Cardiac muscle cell (in vitro differentiated cells and primary cell): ENCODE measurements around the gene TSR2. TPM values are rescaled to one million over a fixed set of nuclear protein-coding genes. Genes with fewer than 3 reads are reported as not detected.
A peak's percentile ranks its signal among the peaks of the same experiment; 100 is the strongest.

Experiments
- DNase-seq, 2 donors: peaks; one replicate each; pipeline versions ENCODE4 v3.0.0 to v3.0.0-alpha.2; 2010 to 2017; ENCODE audit warnings: low read depth in 1 of 2, low spot score in 1 of 2
- H3K27ac ChIP-seq: fragments of 200-600 bp; sonication (generic); 2 replicates; pipeline ENCODE4 v1.5.1; 2016
- H3K27me3 ChIP-seq: fragments of 200-600 bp; sonication (generic); 2 replicates; pipeline ENCODE4 v1.6.0; 2016; ENCODE audit warnings: control low read depth
- H3K36me3 ChIP-seq: fragments of 200-600 bp; sonication (generic); 2 replicates; pipeline ENCODE4 v1.5.1; 2016; ENCODE audit warnings: control low read depth
- H3K4me1 ChIP-seq: fragments of 200-600 bp; sonication (generic); 2 replicates; pipeline ENCODE4 v1.8.1; 2017; ENCODE audit warnings: low read depth, mild to moderate bottlenecking, mixed run types
- H3K4me3 ChIP-seq: fragments of 200-600 bp; sonication (generic); 2 replicates; pipeline ENCODE4 v1.5.1; 2016; ENCODE audit warnings: mild to moderate bottlenecking
- H3K9me3 ChIP-seq: fragments of 200-600 bp; sonication (generic); 2 replicates; pipeline ENCODE4 v1.5.1; 2017; ENCODE audit warnings: low read depth, mild to moderate bottlenecking, control low read depth
- CTCF ChIP-seq: IDR thresholded peaks from 2 replicates; pipeline ENCODE4 v1.5.1; 2012; ENCODE audit warnings: low read depth, mild to moderate bottlenecking, low read length
- polyA plus RNA-seq: library from polyadenylated mRNA; unstranded; fragments of >200 nt; fragmentation: Nextera tagmentation; extraction: Ambion mirVana; gene quantifications from 2 replicates; pipeline ENCODE4 v1.2.1, GENCODE V29; 2016
- total RNA-seq: library from RNA; depleted of rRNA; stranded (reverse); fragments of >200 nt; gene quantifications from 2 replicates; pipeline ENCODE4 v1.2.3, GENCODE V29; 2016

TSR2 gene
- total and polyA plus RNA-seq, 2 experiments from 2014 or later, result 33.6 to 91.5 TPM

- H3K27ac ChIP-seq, result peak overlapping the region; percentile 86
- peaks cover 6% of the 10 kb centered on the region for H3K4me1 ChIP-seq
- no peaks in the 10 kb centered on the region for H3K27me3 ChIP-seq
- no peaks in the 10 kb centered on the region for H3K9me3 ChIP-seq
- H3K36me3 ChIP-seq, result no peaks in the 10 kb centered on the region
- H3K4me3 ChIP-seq, result peak overlapping the region; percentile 76
- DNase-seq, result peak in 1 of 2 donors; percentile 23
- no peak for TF ChIP-seq CTCF
Observed at GRCh38 chrX:54494166-54494988, 54.2 kb downstream of the TSR2 start.

Other genes with a start within 250 kb of the TSR2 start
- gene WNK3, start 82.4 kb upstream of the TSR2 start, total RNA-seq, result 4.9 and 5.6 TPM in 2 replicates
- gene WNK3, start 82.4 kb upstream of the TSR2 start, polyA plus RNA-seq, result 5.2 and 8.3 TPM in 2 replicates
- 18.7 and 28.8 TPM in 2 replicates for gene FGD1, start 55.8 kb downstream of the TSR2 start, total RNA-seq
- 29.9 and 30.0 TPM in 2 replicates for gene FGD1, start 55.8 kb downstream of the TSR2 start, polyA plus RNA-seq
- gene GNL3L, start 89.8 kb downstream of the TSR2 start, total RNA-seq, result 26.7 and 27.8 TPM in 2 replicates
- 7.9 and 8.4 TPM in 2 replicates for gene GNL3L, start 89.8 kb downstream of the TSR2 start, polyA plus RNA-seq